Activated naive CD8-positive, alpha-beta T cell (primary cell): ENCODE measurements around the gene ZMPSTE24.

ENCODE experiments used
- H3K27ac Mint-ChIP-seq: one replicate; pipeline ENCODE4 v1.8.0; 2021; ENCODE audit warnings: mixed read lengths
- H3K27me3 Mint-ChIP-seq: one replicate; pipeline ENCODE4 v1.8.0; 2021; ENCODE audit warnings: mixed read lengths
- H3K36me3 Mint-ChIP-seq: one replicate; pipeline ENCODE4 v1.8.0; 2021; ENCODE audit warnings: mixed read lengths
- H3K4me1 Mint-ChIP-seq: one replicate; pipeline ENCODE4 v1.8.0; 2021; ENCODE audit warnings: low read depth, mixed read lengths
- H3K4me3 Mint-ChIP-seq: one replicate; pipeline ENCODE4 v1.8.0; 2021; ENCODE audit warnings: mild to moderate bottlenecking, mixed read lengths
- H3K9me3 Mint-ChIP-seq: one replicate; pipeline ENCODE4 v1.8.0; 2021; ENCODE audit warnings: low read depth, mixed read lengths

ZMPSTE24 gene

GRCh38 chr1:40272653-40273213, 14.7 kb downstream of the ZMPSTE24 start:
- no peak overlapping the region for H3K4me3 Mint-ChIP-seq
- no peaks in the 10 kb centered on the region for H3K9me3 Mint-ChIP-seq
- H3K27ac Mint-ChIP-seq: no peak overlapping the region
- H3K27me3 Mint-ChIP-seq: no peaks in the 10 kb centered on the region
- H3K36me3 Mint-ChIP-seq: peaks cover 16% of the 10 kb centered on the region
- H3K4me1 Mint-ChIP-seq: peaks cover 11% of the 10 kb centered on the region

- peaks cover 11% of the 10 kb centered on the region for H3K4me1 Mint-ChIP-seq
- H3K27ac Mint-ChIP-seq: no peak overlapping the region
- H3K9me3 Mint-ChIP-seq: no peaks in the 10 kb centered on the region
- H3K36me3 Mint-ChIP-seq: peaks cover 15% of the 10 kb centered on the region
- H3K4me3 Mint-ChIP-seq: no peak overlapping the region
- H3K27me3 Mint-ChIP-seq: no peaks in the 10 kb centered on the region
These were observed 15.6 kb downstream of the ZMPSTE24 start for GRCh38 chr1:40273547-40274166.

- Mint-ChIP-seq H3K9me3 (no peaks in the 10 kb centered on the region), H3K4me3 (no peak overlapping the region), H3K27me3 (no peaks in the 10 kb centered on the region), H3K36me3 (peaks cover 15% of the 10 kb centered on the region), H3K4me1 (peaks cover 11% of the 10 kb centered on the region), H3K27ac (peak overlapping the region; percentile 18)
These were observed 16.3 kb downstream of the ZMPSTE24 start for GRCh38 chr1:40274331-40274730.

- no peaks in the 10 kb centered on the region for H3K27me3 Mint-ChIP-seq
- no peaks in the 10 kb centered on the region for H3K9me3 Mint-ChIP-seq
- H3K4me1 Mint-ChIP-seq: no peaks in the 10 kb centered on the region
- peak overlapping the region; percentile 8 for H3K27ac Mint-ChIP-seq
- H3K36me3 Mint-ChIP-seq: peaks cover 5% of the 10 kb centered on the region
- no peak overlapping the region for H3K4me3 Mint-ChIP-seq
These were observed 18.1 kb downstream of the ZMPSTE24 start for GRCh38 chr1:40276122-40276521.

- Mint-ChIP-seq H3K27me3 (no peaks in the 10 kb centered on the region), H3K36me3 (peaks cover 4% of the 10 kb centered on the region), H3K27ac (no peak overlapping the region), H3K4me3 (no peak overlapping the region), H3K9me3 (no peaks in the 10 kb centered on the region), H3K4me1 (peaks cover 2% of the 10 kb centered on the region)
These were observed 23.8 kb downstream of the ZMPSTE24 start for GRCh38 chr1:40281853-40282252.

GRCh38 chr1:40291293-40291692, 33.3 kb downstream of the ZMPSTE24 start:
- Mint-ChIP-seq H3K27ac (no peak overlapping the region), H3K4me1 (no peaks in the 10 kb centered on the region), H3K4me3 (no peak overlapping the region), H3K27me3 (no peaks in the 10 kb centered on the region), H3K36me3 (peaks cover 10% of the 10 kb centered on the region), H3K9me3 (no peaks in the 10 kb centered on the region)

GRCh38 chr1:40299366-40300248, 41.6 kb downstream of the ZMPSTE24 start:
- H3K36me3 Mint-ChIP-seq: no peaks in the 10 kb centered on the region
- no peaks in the 10 kb centered on the region for H3K4me1 Mint-ChIP-seq
- H3K9me3 Mint-ChIP-seq: no peaks in the 10 kb centered on the region
- H3K27me3 Mint-ChIP-seq: no peaks in the 10 kb centered on the region
- no peak overlapping the region for H3K4me3 Mint-ChIP-seq
- H3K27ac Mint-ChIP-seq: no peak overlapping the region

GRCh38 chr1:40300249-40300567, 42.2 kb downstream of the ZMPSTE24 start:
- Mint-ChIP-seq H3K27me3 (no peaks in the 10 kb centered on the region), H3K27ac (no peak overlapping the region), H3K9me3 (no peaks in the 10 kb centered on the region), H3K36me3 (no peaks in the 10 kb centered on the region), H3K4me1 (no peaks in the 10 kb centered on the region), H3K4me3 (no peak overlapping the region)

- Mint-ChIP-seq H3K27ac (no peak overlapping the region), H3K9me3 (no peaks in the 10 kb centered on the region), H3K4me1 (no peaks in the 10 kb centered on the region), H3K36me3 (no peaks in the 10 kb centered on the region), H3K27me3 (no peaks in the 10 kb centered on the region), H3K4me3 (no peak overlapping the region)
These were observed 42.6 kb downstream of the ZMPSTE24 start for GRCh38 chr1:40300651-40301050.

- Mint-ChIP-seq H3K9me3 (no peaks in the 10 kb centered on the region), H3K4me1 (no peaks in the 10 kb centered on the region), H3K27me3 (no peaks in the 10 kb centered on the region), H3K4me3 (no peak overlapping the region), H3K27ac (no peak overlapping the region), H3K36me3 (no peaks in the 10 kb centered on the region)
These were observed 43.0 kb downstream of the ZMPSTE24 start for GRCh38 chr1:40301066-40301465.

- Mint-ChIP-seq H3K36me3 (no peaks in the 10 kb centered on the region), H3K4me1 (no peaks in the 10 kb centered on the region), H3K4me3 (no peak overlapping the region), H3K9me3 (no peaks in the 10 kb centered on the region), H3K27me3 (no peaks in the 10 kb centered on the region), H3K27ac (no peak overlapping the region)
These were observed 43.7 kb downstream of the ZMPSTE24 start for GRCh38 chr1:40301541-40302299.

- Mint-ChIP-seq H3K4me1 (no peaks in the 10 kb centered on the region), H3K36me3 (no peaks in the 10 kb centered on the region), H3K9me3 (no peaks in the 10 kb centered on the region), H3K4me3 (no peak overlapping the region), H3K27ac (no peak overlapping the region), H3K27me3 (no peaks in the 10 kb centered on the region)
These were observed 44.4 kb downstream of the ZMPSTE24 start for GRCh38 chr1:40302475-40302874.

GRCh38 chr1:40303051-40303771, 45.2 kb downstream of the ZMPSTE24 start:
- no peak overlapping the region for H3K27ac Mint-ChIP-seq
- no peaks in the 10 kb centered on the region for H3K4me1 Mint-ChIP-seq
- H3K9me3 Mint-ChIP-seq: no peaks in the 10 kb centered on the region
- H3K36me3 Mint-ChIP-seq: no peaks in the 10 kb centered on the region
- H3K4me3 Mint-ChIP-seq: no peak overlapping the region
- H3K27me3 Mint-ChIP-seq: no peaks in the 10 kb centered on the region

GRCh38 chr1:40303790-40304189, 45.8 kb downstream of the ZMPSTE24 start:
- no peaks in the 10 kb centered on the region for H3K27me3 Mint-ChIP-seq
- no peaks in the 10 kb centered on the region for H3K4me1 Mint-ChIP-seq
- no peak overlapping the region for H3K27ac Mint-ChIP-seq
- H3K4me3 Mint-ChIP-seq: no peak overlapping the region
- H3K9me3 Mint-ChIP-seq: no peaks in the 10 kb centered on the region
- H3K36me3 Mint-ChIP-seq: no peaks in the 10 kb centered on the region
